Upper lobe of left lung (tissue), 6 donors: ENCODE measurements around the gene TSPAN10. TPM values are rescaled to one million over a fixed set of nuclear protein-coding genes. Genes with fewer than 3 reads are reported as not detected.

Experiments
- ATAC-seq, 2 donors: fragments of 200-7000 bp; cut with Tn5 transposase; one replicate each; pipeline ENCODE4 v1.9.1; 2022; ENCODE audit warnings: mild to moderate bottlenecking in 2 of 2, moderate library complexity in 2 of 2; ENCODE audit not compliant: low FRiP score in 2 of 2
- DNase-seq, 2 donors: peaks; one replicate each; pipeline ENCODE4 v3.0.0-alpha.2; 2019 to 2020
- H3K27ac ChIP-seq, 4 donors: fragments of 200-600 bp; sonication (generic); one replicate each; pipeline ENCODE4 v1.5.1; 2016 to 2019
- H3K27me3 ChIP-seq, 4 donors: fragments of 200-600 bp; sonication (generic); one replicate each; pipeline ENCODE4 v1.5.1; 2017 to 2019
- H3K36me3 ChIP-seq, 4 donors: fragments of 200-600 bp; sonication (generic); one replicate each; pipeline ENCODE4 v1.5.1; 2016 to 2019
- H3K4me1 ChIP-seq, 4 donors: fragments of 200-600 bp; sonication (generic); one replicate each; pipeline ENCODE4 v1.5.1; 2018 to 2019
- H3K4me3 ChIP-seq, 4 donors: fragments of 200-600 bp; sonication (generic); one replicate each; pipeline ENCODE4 v1.5.1; 2017 to 2019; ENCODE audit warnings: mild to moderate bottlenecking in 2 of 4, moderate library complexity in 1 of 4
- H3K9me3 ChIP-seq, 4 donors: fragments of 200-600 bp; sonication (generic); one replicate each; pipeline ENCODE4 v1.5.1; 2018 to 2019
- EP300 ChIP-seq, 4 donors: sonication (generic); formaldehyde crosslinking; IDR thresholded peaks; one replicate each; pipeline ENCODE4 v1.5.1; 2017; ENCODE audit warnings: antibody characterized with exemption in 4 of 4, control low read depth in 2 of 4
- POLR2A ChIP-seq, 4 donors: fragments of 450-650 bp; IDR thresholded peaks; one replicate each; pipeline ENCODE4 v1.5.1; 2016 to 2017; ENCODE audit warnings: antibody characterized with exemption in 4 of 4, mild to moderate bottlenecking in 2 of 4
- POLR2AphosphoS5 ChIP-seq, 2 donors: sonication (generic); formaldehyde crosslinking; IDR thresholded peaks; one replicate each; pipeline ENCODE4 v1.5.1; 2017; ENCODE audit warnings: antibody characterized with exemption in 2 of 2
- whole genome bisulfite sequencing, 2 donors: methylation state at CpG; one replicate each; pipeline ENCODE4 v1.1.5; 2017 to 2018; 5-methylcytosine and 5-hydroxymethylcytosine counted together
- total RNA-seq, 6 donors: library from RNA; depleted of rRNA in 4 of 6; stranded (reverse); fragments of >200 nt in 4 of 6; gene quantifications; one replicate each; pipeline versions ENCODE4 v1.1.0 to v1.2.1, GENCODE V29; 2016 to 2021
- TF ChIP-seq, protein P1 (sequence below), 6 experiments: fragments of 450-650 bp in 4 of 6; fragments of 200-600 bp in 2 of 6; sonication (generic) in 2 of 6; IDR thresholded peaks; one replicate each; pipeline ENCODE4 v1.5.1; 2016 to 2019; ENCODE audit warnings: antibody characterized with exemption in 6 of 6
- donor health status: DM: no; HTN: no; CAD: no; lungs with moderate emphysema.
- donor health status: DM: no; HTN: yes; CAD: no; lungs with severe emphysema.

The TSPAN10 gene
- total RNA-seq, 6 donors from 2014 or later, result 0.61 to 2.8 (median 1.0) TPM

DNA sequence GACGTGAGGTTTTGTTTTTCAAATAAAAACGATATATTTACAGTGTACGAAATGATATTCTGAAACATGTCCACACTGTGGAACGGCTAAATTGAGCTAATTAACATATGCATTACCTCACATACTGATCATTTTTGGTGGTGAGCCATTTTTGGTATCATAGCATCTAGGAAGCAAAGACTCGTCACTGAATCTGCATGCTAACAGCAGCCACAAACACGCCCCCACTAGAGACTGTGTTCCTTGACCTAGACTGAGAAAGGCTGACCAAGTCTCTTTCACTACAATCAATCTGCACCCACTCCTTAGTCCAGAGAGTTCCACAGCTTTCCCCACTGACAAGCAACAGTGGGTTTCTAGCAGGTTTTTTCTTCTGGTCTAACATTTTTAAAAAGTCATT lies 29.6 kb upstream of the TSPAN10 start:
- no peaks in the 10 kb centered on the region for H3K27me3 ChIP-seq
- 81 to 82% methylated on average over 6 of the region's 6 CpGs for WGBS, 2 donors
- ATAC-seq, result no peak
- no peak overlapping the region for H3K4me3 ChIP-seq
- no peak for DNase-seq
- TF ChIP-seq EP300 (IDR thresholded peaks at IDR 0.05) (no peak), POLR2AphosphoS5 (IDR thresholded peaks at IDR 0.05) (no peak), POLR2A (IDR thresholded peaks at IDR 0.05) (no peak)
- TF ChIP-seq, protein P1, sequence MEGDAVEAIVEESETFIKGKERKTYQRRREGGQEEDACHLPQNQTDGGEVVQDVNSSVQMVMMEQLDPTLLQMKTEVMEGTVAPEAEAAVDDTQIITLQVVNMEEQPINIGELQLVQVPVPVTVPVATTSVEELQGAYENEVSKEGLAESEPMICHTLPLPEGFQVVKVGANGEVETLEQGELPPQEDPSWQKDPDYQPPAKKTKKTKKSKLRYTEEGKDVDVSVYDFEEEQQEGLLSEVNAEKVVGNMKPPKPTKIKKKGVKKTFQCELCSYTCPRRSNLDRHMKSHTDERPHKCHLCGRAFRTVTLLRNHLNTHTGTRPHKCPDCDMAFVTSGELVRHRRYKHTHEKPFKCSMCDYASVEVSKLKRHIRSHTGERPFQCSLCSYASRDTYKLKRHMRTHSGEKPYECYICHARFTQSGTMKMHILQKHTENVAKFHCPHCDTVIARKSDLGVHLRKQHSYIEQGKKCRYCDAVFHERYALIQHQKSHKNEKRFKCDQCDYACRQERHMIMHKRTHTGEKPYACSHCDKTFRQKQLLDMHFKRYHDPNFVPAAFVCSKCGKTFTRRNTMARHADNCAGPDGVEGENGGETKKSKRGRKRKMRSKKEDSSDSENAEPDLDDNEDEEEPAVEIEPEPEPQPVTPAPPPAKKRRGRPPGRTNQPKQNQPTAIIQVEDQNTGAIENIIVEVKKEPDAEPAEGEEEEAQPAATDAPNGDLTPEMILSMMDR (IDR thresholded peaks at IDR 0.05), result no peak
- no peaks in the 10 kb centered on the region for H3K4me1 ChIP-seq
- no peaks in the 10 kb centered on the region for H3K9me3 ChIP-seq
- H3K27ac ChIP-seq, result no peak overlapping the region
- peaks cover 30 to 94% (median 82%) of the 10 kb centered on the region in 4 donors for H3K36me3 ChIP-seq

GRCh38 chr17:81608082-81608481 lies 28.9 kb upstream of the TSPAN10 start:
- no peak for ATAC-seq
- no peaks in the 10 kb centered on the region for H3K9me3 ChIP-seq
- 96 to 100% methylated on average over 4 of the region's 4 CpGs for WGBS, 2 donors
- H3K27me3 ChIP-seq, result no peaks in the 10 kb centered on the region
- H3K4me1 ChIP-seq, result no peaks in the 10 kb centered on the region
- no peak for TF ChIP-seq POLR2A (IDR thresholded peaks at IDR 0.05)
- no peak for TF ChIP-seq EP300 (IDR thresholded peaks at IDR 0.05)
- TF ChIP-seq, protein P1 (IDR thresholded peaks at IDR 0.05), result no peak
- TF ChIP-seq POLR2AphosphoS5 (IDR thresholded peaks at IDR 0.05), result no peak
- H3K4me3 ChIP-seq, result no peak overlapping the region
- H3K36me3 ChIP-seq, result peaks cover 30 to 95% (median 83%) of the 10 kb centered on the region in 4 donors
- DNase-seq, result no peak
- no peak overlapping the region for H3K27ac ChIP-seq

DNA sequence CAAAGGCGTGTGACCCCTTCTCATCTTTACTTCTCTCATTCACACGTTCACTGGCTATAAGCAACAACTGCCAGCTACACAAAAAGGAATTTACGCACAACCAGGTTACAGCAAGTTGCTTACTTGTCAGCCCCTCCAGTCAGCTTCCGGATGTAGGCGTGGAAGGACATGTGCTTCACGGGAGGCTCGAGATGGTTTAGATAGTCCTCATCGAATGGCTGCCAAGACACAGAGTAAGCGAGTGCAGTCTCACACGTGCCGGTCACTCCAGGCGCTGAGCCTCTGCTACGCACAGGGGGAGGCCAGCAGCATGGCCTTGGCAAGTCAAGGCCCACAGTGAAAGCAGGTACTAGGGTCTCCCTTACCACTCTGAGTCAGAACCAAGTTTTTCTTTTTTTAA lies 28.4 kb upstream of the TSPAN10 start:
- DNase-seq, result no peak
- Histone ChIP-seq H3K4me3 (no peak overlapping the region), H3K27me3 (no peaks in the 10 kb centered on the region), H3K27ac (no peak overlapping the region), H3K9me3 (no peaks in the 10 kb centered on the region), H3K4me1 (no peaks in the 10 kb centered on the region), H3K36me3 (peaks cover 33 to 95% (median 82%) of the 10 kb centered on the region in 4 donors)
- 90 to 95% methylated on average over 13 of the region's 13 CpGs for WGBS, 2 donors
- peak in 1 of 2 donors; percentile 43 for ATAC-seq
- TF ChIP-seq, protein P1 (IDR thresholded peaks at IDR 0.05), result no peak
- TF ChIP-seq POLR2AphosphoS5 (IDR thresholded peaks at IDR 0.05) (no peak), EP300 (IDR thresholded peaks at IDR 0.05) (no peak), POLR2A (IDR thresholded peaks at IDR 0.05) (no peak)

- WGBS, 2 donors, result 86 to 91% methylated on average over 19 of the region's 19 CpGs
- Histone ChIP-seq H3K9me3 (no peaks in the 10 kb centered on the region), H3K36me3 (peaks cover 28 to 89% (median 73%) of the 10 kb centered on the region in 4 donors), H3K27me3 (no peaks in the 10 kb centered on the region), H3K4me3 (no peak overlapping the region), H3K4me1 (peaks cover 0 to 3% (median under 1%) of the 10 kb centered on the region in 4 donors), H3K27ac (no peak overlapping the region)
- no peak for DNase-seq
- no peak for ATAC-seq
- TF ChIP-seq POLR2A (IDR thresholded peaks at IDR 0.05) (no peak), EP300 (IDR thresholded peaks at IDR 0.05) (no peak), POLR2AphosphoS5 (IDR thresholded peaks at IDR 0.05) (no peak)
- TF ChIP-seq, protein P1 (IDR thresholded peaks at IDR 0.05), result no peak
These were observed 27.3 kb upstream of the TSPAN10 start for GRCh38 chr17:81609541-81610311.
